GM21717 (cell line): ENCODE results near the gene PCSK6.
"Not testable (repeated sequence)": the region's sequence is repeated elsewhere in the genome, so short reads cannot be mapped to it uniquely, and the experiment has no call there.

ENCODE experiments used
- ATAC-seq: cut with Tn5 transposase; IDR thresholded peaks from one replicate; pipeline ENCODE4 v1.9.1; 2021; ENCODE audit warnings: mild to moderate bottlenecking, moderate library complexity; ENCODE audit not compliant: unreplicated experiment

PCSK6 gene

DNA sequence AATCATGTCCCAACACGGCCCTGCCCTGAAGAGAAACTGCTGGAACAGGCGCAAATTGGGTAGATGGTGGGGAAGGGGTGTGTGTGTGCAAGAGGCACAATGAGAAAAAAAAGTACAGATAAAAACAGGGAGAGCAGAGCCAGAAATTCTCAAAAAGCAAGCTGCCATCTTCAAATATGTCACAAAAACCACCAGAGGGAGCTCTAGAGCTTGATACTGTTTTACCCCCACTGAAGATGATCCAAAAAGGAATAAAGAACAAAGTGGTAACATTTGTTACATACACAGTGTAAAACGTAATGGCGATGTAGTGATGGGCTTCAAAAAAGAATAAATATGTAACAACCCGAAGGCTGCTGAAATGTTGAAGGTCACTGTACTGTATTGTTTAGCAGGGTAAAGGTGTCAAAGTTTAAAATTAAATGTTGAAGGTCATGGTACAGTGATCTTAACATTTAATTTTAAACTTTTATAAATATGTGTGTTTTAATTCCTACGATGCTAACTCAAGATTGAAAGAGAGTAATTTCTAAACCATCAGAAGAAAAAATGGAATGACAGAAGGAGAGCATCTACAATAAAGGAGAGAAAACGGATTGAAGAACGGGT lies 200.5 kb downstream of the PCSK6 start:
- ATAC-seq: no peak

DNA sequence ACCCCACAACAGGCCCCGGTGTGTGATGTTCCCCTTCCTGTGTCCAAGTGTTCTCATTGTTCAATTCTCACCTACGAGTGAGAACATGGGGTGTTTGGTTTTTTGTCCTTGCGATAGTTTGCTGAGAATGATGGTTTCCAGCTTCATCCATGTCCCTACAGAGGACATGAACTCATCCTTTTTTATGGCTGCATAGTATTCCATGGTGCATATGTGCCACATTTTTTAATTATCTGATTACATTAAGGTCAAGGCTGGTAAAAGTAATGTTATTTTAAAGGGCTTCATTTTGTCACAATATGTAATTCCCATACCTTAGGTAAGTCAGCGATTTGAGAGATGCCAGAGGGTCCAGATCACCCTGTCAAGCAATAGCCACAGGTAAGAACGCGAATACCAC lies 202.2 kb downstream of the PCSK6 start:
- ATAC-seq: not testable (repeated sequence)

DNA sequence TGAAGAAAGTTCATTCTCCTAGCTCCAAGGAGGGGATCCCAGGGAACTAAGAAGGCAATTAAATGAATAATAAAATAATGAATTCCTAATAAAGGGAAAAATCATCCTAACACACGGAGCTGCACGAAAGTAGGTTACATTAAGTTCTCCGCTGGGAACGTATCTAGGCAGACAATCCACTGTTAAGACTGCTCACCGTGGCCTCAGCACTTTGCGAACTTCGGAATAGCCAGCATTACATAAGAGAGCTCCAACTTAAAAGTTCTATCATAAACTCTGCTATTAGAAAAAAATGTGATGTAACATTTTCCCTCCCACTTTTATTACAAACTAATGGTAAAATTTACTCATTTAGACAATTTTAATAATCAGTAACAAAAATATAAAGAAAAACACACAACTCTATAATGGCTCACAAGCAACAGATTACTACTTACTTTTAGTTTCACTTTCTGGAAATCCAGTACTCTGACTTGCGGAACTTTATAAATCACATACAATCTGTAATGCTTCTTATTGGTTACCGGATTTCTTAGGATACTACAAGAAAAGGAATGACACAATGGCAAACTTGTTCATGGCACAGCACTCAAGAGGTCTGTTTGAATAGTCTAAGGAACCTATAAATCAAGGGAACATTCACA lies 202.9 kb downstream of the PCSK6 start:
- no peak for ATAC-seq

DNA sequence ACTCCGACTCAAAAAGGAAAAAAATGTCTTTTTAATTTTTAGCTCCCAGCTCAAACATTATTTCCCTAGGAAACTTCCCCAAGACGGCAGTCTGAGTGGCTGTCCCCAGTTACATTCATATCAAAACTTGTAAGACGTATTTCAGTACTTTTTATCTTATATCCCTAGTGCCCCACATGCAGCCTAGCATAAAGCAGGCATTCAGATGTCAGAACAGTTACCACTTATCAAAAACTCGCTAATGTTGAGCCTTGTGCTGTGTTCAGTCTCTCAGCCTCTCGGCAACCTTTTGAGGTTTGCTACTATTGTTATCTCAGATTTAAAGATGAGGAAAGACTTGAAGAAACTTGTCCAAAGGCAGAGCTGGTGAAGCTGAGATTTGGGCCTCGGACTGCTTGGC lies 205.6 kb downstream of the PCSK6 start:
- no peak for ATAC-seq

DNA sequence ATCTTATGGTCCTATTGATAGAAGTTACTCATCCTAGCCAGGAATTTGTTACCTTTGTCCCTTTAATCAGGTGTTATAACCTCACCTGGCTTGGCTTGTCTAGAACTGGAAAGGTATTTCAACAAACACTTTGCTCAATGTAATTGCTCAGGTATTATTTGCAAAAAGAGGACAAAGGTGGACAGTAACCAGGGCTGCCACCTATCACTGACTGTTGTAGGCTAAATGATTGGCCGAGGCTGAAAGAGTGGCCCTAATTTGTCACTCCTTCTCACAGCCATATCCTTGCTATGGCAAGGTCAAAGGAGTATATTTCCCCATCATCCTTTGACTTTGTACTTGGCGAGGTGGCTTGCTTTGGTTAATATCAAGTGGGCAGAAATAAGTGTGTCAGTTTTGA lies 209.5 kb downstream of the PCSK6 start:
- no peak for ATAC-seq

DNA sequence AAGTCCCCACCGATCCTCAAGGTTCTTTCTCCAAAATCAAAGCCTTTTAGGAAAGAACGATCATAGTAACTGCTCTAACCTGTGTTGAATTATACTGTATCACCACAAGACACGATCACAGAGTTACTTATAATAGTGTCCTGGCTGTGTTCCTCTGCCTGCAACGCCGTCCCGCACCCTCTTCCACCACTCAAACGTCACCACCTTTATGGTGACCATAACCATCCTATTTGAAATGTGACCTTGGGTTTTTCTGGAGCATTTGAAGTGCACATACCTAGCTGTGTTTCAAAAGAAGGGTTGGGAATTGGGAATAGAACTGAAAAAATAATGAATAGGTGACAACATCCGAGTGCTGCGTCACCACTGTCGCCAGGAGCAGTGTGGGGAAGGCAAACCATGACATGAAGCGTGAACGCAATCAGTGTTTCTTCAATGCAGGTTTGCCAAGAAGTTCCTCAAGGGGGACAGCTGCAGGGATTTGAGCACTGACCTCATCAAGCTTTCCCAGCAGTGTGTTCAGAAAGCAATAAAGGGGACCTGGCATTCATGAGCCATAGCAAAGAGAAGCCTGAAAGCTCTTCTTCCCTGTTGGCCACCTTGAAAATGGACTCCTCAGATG lies 211.5 kb downstream of the PCSK6 start:
- no peak for ATAC-seq

DNA sequence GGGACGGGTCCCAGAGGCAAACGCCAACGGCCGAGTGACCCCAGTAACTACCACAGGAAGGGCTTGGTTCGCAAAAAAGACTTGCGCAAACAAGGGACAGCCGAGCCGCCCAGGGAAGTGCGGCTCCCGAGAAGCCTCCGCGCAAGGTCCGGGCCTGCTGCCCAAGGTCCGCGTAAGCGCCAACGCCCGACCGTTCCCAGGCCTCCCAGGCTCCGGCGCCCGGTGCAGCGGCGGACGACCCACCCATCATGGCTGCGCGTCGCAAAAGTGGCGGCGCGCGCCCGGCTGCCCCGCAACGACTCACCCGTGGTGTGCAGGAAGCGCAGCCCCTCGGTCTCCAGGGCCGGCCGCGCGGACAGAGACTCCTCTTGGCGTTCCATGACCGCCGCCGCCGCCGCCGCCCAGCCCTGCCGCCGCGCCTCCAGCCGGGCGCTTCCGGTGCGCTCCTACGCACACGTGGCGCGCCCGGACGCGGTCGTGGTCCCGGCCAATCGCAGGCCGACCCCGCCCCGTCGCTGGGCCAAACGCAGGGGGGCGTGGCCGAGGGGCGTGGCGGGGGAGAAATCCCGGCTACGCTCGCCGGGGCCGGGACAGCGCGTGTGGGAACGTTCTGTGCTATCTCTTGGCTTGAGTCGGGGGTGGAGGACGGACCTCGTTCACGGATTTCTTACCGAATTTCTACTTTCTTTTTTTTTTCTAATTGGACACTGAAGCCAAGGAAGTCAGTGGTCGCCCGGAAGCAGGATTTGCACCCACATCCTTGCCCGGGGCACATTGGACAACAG lies 212.3 kb downstream of the PCSK6 start, which contains the start of gene SELENOS:
Gene SELENOS (minus strand): TSS at position 448 of the 785 bp plus-strand sequence. CDS start 68 bp downstream, at position 380.
- peak; percentile 91 for ATAC-seq

DNA sequence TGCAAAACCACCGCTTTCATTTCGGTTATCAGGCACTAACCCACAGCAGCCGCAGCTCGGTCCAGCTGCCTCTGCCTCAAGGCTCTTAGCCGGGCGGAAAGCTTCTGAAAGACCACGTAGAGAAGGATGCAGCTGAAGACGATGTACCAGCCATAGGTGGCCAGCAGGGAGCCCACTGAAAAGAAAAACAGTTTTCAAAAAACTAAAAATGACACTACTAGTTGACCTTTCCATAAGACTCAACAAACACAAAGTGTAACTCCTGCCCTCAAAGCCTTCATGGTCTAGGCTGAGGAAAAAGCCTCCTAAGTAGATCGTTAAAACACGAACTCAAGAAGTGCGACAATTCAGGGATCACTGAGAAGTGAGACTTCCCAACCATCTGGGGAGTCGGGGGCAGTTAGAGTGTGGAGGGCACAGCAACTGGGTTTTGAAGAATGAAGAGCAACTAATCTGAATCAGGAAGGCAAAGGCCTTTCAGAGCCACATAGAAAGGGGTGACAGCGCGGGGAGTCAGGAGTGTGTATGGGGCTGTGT lies 212.9 kb downstream of the PCSK6 start:
- ATAC-seq: peak; percentile 24

DNA sequence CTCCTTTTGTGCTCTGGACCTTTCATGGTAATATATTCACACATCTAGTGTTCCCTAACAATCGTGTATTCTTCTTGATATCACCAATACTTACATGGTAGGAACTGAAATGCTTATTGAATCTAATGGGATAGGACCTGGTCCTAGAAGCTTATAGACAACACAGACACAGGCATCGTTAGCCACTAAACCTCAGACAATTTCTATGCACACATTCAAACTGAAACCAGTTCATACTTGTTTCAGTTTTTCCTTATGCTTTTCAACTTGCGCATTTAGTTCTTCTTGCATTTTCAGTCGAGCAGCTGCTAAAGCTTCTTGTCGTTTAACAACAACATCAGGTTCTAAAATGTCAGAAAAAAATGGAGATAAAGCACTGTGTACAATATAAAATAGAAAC lies 214.5 kb downstream of the PCSK6 start:
- peak; percentile 36 for ATAC-seq

DNA sequence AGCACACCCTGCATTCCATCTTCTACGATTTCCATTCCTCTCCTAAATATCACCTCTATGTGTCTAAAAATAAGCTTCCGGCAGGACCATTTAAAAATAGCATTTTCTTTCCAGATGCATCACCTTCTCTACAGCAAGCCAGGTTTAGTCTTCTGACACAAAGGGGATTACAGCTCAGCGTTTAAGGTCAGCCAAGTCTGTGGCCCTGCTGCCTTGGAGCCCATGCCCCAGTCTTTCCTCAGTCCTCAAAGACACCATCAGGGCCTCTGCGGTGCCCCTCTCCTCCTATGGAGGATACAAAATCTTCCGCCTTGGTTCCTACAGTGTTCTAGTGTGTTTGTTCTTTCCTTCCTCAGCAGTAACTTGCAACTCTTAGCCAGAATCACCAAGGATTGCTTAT lies 216.0 kb downstream of the PCSK6 start:
- no peak for ATAC-seq

DNA sequence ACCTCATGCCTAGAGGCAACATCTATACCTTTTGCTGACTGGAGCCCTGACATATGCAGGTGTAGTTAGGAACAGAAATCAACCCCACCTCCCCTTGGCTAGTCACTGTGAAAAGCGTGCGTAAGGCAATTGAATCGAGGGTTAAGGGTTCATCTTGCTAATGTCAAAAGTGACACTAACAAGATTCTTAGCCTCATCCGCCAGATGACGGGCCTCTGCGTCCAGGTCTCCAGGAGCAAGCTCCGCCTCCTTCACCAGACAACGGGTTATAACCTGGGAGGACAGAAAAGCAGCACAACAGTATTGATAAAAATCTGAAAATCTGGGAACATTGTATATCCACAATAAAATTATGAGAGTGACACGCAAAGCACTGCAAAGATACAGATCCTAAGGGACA lies 216.9 kb downstream of the PCSK6 start:
- ATAC-seq: no peak

DNA sequence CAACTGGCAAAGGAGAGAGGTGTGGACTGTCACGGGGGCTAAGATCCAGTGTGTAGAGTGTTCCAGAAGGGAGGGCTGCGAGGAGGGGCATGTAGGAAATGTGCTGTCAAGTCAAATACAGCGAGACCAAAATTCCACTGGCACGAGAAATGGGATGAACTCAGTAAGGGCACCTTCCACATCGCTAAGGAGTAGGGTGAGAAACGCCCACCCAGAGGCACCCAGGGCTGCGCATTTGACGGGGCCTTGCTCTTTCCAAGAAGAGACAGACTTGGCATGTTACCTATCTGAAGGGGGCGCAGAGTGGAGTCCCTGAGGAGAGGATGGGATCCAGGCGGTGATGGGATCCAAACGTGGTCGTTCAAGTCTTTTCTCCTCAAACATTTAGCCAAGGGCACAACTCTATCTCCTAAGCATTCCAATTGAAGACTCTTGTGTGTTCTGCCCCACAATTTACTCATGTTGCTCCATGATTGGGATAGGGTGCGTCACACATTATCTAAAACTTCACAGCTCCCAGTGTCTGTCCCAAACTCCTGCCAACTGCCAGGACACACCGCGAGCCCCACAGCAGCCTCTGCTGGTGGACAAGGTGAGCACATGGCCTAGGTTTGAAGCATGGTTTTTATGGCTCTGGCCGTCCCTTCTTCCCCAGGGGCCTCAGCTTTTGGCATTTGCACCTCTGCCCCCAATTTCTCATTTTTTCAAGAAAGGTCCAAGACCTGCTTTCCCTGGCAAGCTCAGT lies 219.9 kb downstream of the PCSK6 start:
- ATAC-seq: no peak

DNA sequence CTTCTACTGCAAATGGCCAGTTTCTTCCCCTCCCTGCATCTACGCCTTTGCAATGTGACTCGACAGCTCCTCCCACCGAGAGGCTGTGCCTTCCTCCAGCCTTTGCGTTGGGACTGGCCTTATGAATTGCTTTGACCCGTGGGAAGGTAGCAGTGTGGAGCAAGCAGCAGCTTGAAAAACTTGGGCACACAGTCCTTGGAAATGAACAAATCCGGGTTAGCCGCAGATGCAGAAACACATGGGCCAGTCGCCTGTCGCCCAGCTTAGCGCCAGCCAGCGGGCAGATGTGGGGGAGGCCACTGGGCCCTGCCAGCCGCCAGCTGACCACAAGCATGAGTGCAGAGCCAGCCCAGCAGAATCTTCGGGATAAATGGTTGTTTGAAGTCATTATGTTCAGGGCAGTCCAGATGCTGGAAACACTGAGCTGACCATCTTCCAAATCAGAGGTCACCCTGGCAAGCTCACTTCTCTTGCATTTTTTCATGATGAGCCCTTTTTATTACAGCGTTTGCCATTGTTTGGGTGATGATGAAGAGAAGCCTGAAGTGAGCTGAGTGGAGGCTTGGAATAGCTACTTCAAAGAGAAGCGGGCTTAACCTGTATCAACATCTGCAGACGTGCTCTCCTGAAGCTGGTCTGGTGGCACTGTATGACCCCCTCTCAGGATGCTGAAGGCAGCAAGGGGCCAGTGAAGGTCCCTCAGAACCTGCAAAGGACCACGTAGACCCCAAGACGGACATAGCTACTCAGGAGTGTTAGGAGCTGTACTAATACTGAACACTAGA lies 222.0 kb downstream of the PCSK6 start:
- no peak for ATAC-seq

DNA sequence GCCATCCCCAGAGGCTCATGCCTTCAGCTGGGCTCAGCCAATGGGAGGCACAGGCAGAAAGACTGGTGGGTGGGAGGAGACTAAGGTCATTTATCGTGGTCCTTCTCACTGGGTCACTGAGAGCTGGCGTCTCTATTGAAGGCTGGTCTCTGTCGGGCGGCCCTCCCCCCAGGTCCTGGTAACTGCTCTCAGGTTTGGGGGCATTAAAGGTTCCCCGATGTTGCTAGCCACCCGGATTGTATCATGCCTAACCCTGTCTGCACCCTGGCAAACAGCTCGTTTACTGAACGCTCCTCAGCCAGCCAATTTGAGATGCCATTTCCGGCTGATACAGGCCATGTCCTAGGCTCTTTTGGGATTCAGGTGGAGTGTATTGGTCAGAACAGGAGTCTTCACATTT lies 222.7 kb downstream of the PCSK6 start:
- no peak for ATAC-seq

DNA sequence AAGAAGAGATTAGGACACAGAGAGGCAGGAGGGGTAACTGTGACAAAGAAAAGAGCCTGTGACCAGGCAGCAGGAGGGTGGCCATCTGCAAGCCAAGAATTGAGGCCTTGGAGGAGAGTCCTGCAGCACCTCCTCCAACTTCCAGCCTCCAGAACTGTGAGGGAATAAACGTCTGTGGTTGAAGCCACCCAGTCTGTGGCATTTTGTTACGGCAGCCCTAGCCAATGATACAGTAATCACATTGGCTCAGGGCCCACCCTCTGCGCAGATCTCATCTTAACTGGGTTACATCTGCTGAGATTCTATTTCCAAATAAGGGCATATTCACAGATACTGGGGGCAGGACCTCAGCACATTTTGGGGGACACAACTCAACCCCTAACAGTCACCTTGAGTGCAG lies 223.5 kb downstream of the PCSK6 start:
- ATAC-seq: no peak

DNA sequence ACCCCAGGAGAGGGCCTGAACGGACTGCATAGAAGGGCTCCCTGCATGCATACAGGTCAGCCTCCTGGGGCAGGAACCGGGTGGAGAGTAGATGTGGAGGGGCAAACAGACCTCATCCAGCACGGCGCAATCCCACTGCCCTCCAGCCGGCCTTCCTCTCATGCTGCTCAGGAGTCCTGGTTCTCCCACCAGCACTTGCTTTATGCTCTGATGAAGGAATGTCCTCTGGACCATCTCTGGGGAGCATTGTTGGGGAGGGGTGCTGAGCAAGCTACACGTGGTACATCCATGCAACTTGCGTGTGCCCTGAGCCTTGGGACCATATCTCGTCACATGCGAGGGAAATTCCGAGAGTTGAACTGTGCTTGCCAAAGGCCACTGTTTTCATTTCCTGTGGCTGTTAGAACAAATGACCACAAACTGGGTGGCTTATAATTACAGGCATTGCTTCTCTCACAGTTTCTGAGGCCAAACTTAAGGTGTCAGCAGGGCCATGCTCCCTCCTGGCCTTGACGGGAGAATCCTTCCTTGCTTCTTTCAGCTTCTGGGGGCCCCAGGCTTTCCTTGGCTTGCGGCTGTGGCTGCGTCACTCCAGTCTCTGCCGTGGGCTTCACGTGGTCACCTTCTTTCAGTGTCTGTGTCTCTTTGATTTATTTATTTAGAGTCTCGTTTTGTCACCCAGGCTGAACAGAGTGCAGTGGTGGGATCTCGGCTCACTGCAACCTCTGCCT lies 224.4 kb downstream of the PCSK6 start:
- no peak for ATAC-seq

DNA sequence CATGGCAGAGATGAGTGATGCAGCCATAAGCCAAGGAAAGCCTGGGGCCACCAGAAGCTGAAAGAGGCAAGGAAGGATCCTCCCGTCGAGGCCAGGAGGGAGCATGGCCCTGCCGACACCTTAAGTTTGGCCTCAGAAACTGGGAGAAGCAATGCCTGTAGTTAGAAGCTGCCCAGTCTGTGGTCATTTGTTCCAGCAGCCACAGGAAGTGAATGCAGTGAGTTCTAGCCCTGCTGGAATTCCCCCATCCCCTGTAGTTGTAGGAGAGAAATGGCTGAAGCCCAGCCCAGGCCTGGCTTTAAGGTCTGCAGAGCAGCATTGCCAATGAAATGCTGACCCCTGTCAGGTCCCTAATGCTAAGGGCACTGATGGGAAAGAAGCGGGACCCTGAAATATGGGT lies 225.5 kb downstream of the PCSK6 start:
- no peak for ATAC-seq

DNA sequence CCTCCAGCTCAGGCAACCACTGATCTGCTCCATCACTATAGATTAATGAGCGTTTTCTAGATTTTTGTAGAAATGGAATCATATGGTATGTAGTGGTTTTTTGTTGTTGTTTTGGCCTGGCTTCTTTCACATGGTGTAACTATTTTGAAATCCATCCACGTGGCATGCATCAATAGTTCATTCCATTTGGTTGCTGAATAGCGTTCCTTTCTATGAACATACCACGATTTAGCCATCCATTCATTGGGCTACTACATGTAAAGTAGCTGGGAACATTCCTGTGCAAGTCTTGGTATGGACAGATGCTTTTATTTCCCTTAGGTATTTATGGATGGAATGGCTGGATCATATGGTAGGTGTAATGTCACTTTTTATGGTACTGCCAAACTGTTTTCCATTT lies 227.0 kb downstream of the PCSK6 start:
- no peak for ATAC-seq
